CD4-positive, alpha-beta T cell treated with Interleukin-17A for 4 hours (primary cell): ENCODE data around the gene PITPNM2.

Experiments
- DNase-seq: peaks from one replicate; pipeline ENCODE4 v3.0.0-alpha.2; 2020; ENCODE audit warnings: mixed read lengths

Gene PITPNM2

GRCh38 chr12:123150744-123151456 is at the start of gene PITPNM2:
PITPNM2 (minus strand) TSS chr12:123151090; CDS start chr12:123034590, 116,500 bp downstream.
- peak; percentile 79 for DNase-seq

GRCh38 chr12:123200414-123200813 is 49.5 kb upstream of the PITPNM2 start:
- DNase-seq: peak; percentile 32

GRCh38 chr12:123199936-123200335 is 49.0 kb upstream of the PITPNM2 start:
- no peak for DNase-seq

GRCh38 chr12:123187637-123188036 is 36.7 kb upstream of the PITPNM2 start:
- DNase-seq: no peak

GRCh38 chr12:123180171-123180570 is 29.3 kb upstream of the PITPNM2 start:
- no peak for DNase-seq

GRCh38 chr12:123171967-123172366 is 21.1 kb upstream of the PITPNM2 start:
- no peak for DNase-seq

- no peak for DNase-seq
Observed at GRCh38 chr12:123167329-123167728, 16.4 kb upstream of the PITPNM2 start.

- no peak for DNase-seq
Observed at GRCh38 chr12:123165537-123165936, 14.6 kb upstream of the PITPNM2 start.

GRCh38 chr12:123164710-123165261 is 13.9 kb upstream of the PITPNM2 start:
- no peak for DNase-seq

- no peak for DNase-seq
Observed at GRCh38 chr12:123164222-123164621, 13.3 kb upstream of the PITPNM2 start.

- no peak for DNase-seq
Observed at GRCh38 chr12:123163227-123163626, 12.3 kb upstream of the PITPNM2 start.

GRCh38 chr12:123160801-123161487 is 10.1 kb upstream of the PITPNM2 start:
- DNase-seq: no peak

- no peak for DNase-seq
Observed at GRCh38 chr12:123153906-123154305, 3.0 kb upstream of the PITPNM2 start.

- DNase-seq: peak; percentile 22
Observed at GRCh38 chr12:123152833-123153232, 1.9 kb upstream of the PITPNM2 start.

- DNase-seq: no peak
Observed at GRCh38 chr12:123151457-123152454, 866 bp upstream of the PITPNM2 start.

GRCh38 chr12:123150275-123150743 is 581 bp downstream of the PITPNM2 start:
- DNase-seq: peak; percentile 42

- DNase-seq: no peak
Observed at GRCh38 chr12:123149501-123150274, 1.2 kb downstream of the PITPNM2 start.

GRCh38 chr12:123149088-123149487 is 1.8 kb downstream of the PITPNM2 start:
- no peak for DNase-seq

- DNase-seq: no peak
Observed at GRCh38 chr12:123148655-123149054, 2.2 kb downstream of the PITPNM2 start.

GRCh38 chr12:123148223-123148622 is 2.7 kb downstream of the PITPNM2 start:
- DNase-seq: no peak

- no peak for DNase-seq
Observed at GRCh38 chr12:123145211-123145610, 5.7 kb downstream of the PITPNM2 start.
